NB4 (cell line): ENCODE data around the gene ANKS1B.
A peak's percentile ranks its signal among the peaks of the same experiment; 100 is the strongest.

ENCODE experiments used
- DNase-seq: peaks from one replicate; pipeline ENCODE4 v3.0.0; 2010; ENCODE audit warnings: low read depth
- H3K4me3 ChIP-seq: one replicate; pipeline ENCODE4 v1.5.1; 2011; ENCODE audit warnings: mild to moderate bottlenecking, low read depth, low read length, moderate library complexity
- CTCF ChIP-seq: IDR thresholded peaks from one replicate; pipeline ENCODE4 v1.5.1; 2012; ENCODE audit warnings: low read depth, low read length
- MAX ChIP-seq: IDR thresholded peaks from 2 replicates; pipeline ENCODE4 v1.6.1; 2011; ENCODE audit warnings: low read depth, low read length
- MYC ChIP-seq: IDR thresholded peaks from 2 replicates; pipeline ENCODE4 v1.6.1; 2011; ENCODE audit warnings: low read depth, low read length
- POLR2A ChIP-seq: IDR thresholded peaks from 2 replicates; pipeline ENCODE4 v1.6.1; 2011; ENCODE audit warnings: mild to moderate bottlenecking; ENCODE audit not compliant: insufficient read length; ENCODE audit errors: extremely low read depth

The ANKS1B gene

DNA sequence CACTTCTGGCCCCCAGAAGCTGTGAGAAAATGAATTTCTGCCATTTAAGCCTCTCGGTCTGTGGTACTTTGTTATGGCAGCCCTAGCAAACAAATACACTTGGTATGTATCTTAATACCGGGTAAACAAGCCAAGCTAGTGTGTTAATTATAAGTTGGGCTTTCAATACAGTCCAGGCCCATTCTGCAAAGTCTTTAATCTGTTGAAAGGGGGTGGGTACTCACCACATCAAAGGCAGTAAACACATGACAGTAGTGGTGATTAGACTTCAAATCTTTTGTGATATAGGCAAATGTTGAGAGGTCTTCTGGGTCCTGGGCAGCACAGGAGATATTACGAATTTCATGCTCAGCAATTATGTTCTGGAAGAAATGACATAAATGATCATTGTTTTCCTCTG is 1211.9 kb downstream of the ANKS1B start:
- H3K4me3 ChIP-seq: no peak overlapping the region
- TF ChIP-seq MAX (no peak), CTCF (no peak), MYC (no peak), POLR2A (no peak)
- no peak for DNase-seq

- peak; percentile 20 for DNase-seq
- TF ChIP-seq POLR2A (no peak), CTCF (no peak), MAX (no peak), MYC (no peak)
- no peak overlapping the region for H3K4me3 ChIP-seq
Measured at GRCh38 chr12:98771811-98772752, 1212.7 kb downstream of the ANKS1B start.

DNA sequence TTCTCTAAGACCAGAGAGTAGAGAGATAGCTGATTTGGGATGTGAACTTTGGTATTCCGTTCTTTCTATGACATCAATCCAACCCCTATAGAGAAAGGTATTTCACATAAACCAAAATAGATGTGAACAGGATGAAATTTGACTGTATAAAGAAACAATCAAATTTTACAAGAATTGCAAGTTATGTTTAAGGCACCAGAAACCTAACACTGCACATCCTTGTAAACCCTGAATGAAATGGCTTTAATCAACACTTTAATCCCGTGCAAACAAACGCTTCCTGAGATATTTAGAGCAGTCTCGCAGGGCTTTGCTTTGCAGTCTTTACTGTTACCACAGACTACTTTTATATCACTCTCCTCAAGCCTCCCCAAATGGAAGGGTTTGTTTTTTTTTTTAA is 1214.5 kb downstream of the ANKS1B start:
- no peak overlapping the region for H3K4me3 ChIP-seq
- DNase-seq: no peak
- TF ChIP-seq MYC (no peak), CTCF (no peak), MAX (no peak), POLR2A (no peak)

GRCh38 chr12:98769068-98769467 is 1215.7 kb downstream of the ANKS1B start:
- no peak for TF ChIP-seq CTCF
- no peak for TF ChIP-seq MAX
- no peak for TF ChIP-seq MYC
- no peak for TF ChIP-seq POLR2A
- no peak for DNase-seq
- no peak overlapping the region for H3K4me3 ChIP-seq

GRCh38 chr12:98767248-98767647 is 1217.5 kb downstream of the ANKS1B start:
- no peak for DNase-seq
- TF ChIP-seq MAX (no peak), CTCF (no peak), POLR2A (no peak), MYC (no peak)

More at GRCh38 chr12:98767248-98767647, 1217.5 kb downstream of the ANKS1B start:
- H3K4me3 ChIP-seq: no peak overlapping the region
